ENCODE measurements around the gene TNIP1.

- TF ChIP-seq CTCF (IDR thresholded peaks at IDR 0.05): no peak
- TF ChIP-seq POLR2A (IDR thresholded peaks at IDR 0.05): no peak
These were observed 14.6 kb upstream of the TNIP1 start for GRCh38 chr5:151095341-151096000.

Data from thyroid gland (tissue), 4 donors.